Gastrocnemius medialis (tissue), 4 donors: ENCODE data around the gene PPFIBP2. TPM values are rescaled to one million over a fixed set of nuclear protein-coding genes. Genes with fewer than 3 reads are reported as not detected.

ENCODE experiments used
- ATAC-seq, 2 donors: fragments of 150-250 bp; one replicate each; pipeline ENCODE4 v1.9.1; 2016
- DNase-seq, 2 donors: peaks; one replicate each; pipeline ENCODE4 v3.0.0-alpha.2; 2019
- H3K27ac ChIP-seq, 4 donors: fragments of 200-600 bp; sonication (generic); 1 replicate in 1 of 4; 2 replicates in 3 of 4; pipeline ENCODE4 v1.5.1; 2016 to 2018; ENCODE audit warnings: mild to moderate bottlenecking in 2 of 4, moderate library complexity in 1 of 4
- H3K27me3 ChIP-seq, 3 donors: fragments of 200-600 bp; sonication (generic) in 2 of 3; 1 replicate in 1 of 3; 2 replicates in 2 of 3; pipeline versions ENCODE4 v1.5.1 to v1.6.0; 2016 to 2019; ENCODE audit warnings: mild to moderate bottlenecking in 1 of 3, moderate library complexity in 1 of 3
- H3K36me3 ChIP-seq, 2 donors: fragments of 200-600 bp; sonication (generic) in 1 of 2; one replicate each; pipeline ENCODE4 v1.5.1; 2017 to 2018
- H3K4me1 ChIP-seq, 2 donors: fragments of 200-600 bp; sonication (generic) in 1 of 2; one replicate each; pipeline ENCODE4 v1.5.1; 2016 to 2017; ENCODE audit warnings: mild to moderate bottlenecking in 2 of 2
- H3K4me3 ChIP-seq, 4 donors: fragments of 200-600 bp; sonication (generic) in 3 of 4; 1 replicate in 1 of 4; 2 replicates in 3 of 4; pipeline ENCODE4 v1.5.1; 2016 to 2019; ENCODE audit warnings: mild to moderate bottlenecking in 2 of 4
- H3K9me3 ChIP-seq, 3 donors: fragments of 200-600 bp; sonication (generic) in 2 of 3; 1 replicate in 1 of 3; 2 replicates in 2 of 3; pipeline ENCODE4 v1.5.1; 2016 to 2019
- POLR2A ChIP-seq, 2 donors: fragments of 450-650 bp; IDR thresholded peaks; one replicate each; pipeline ENCODE4 v1.6.1; 2017; ENCODE audit warnings: antibody characterized with exemption in 2 of 2, mild to moderate bottlenecking in 2 of 2, moderate library complexity in 2 of 2
- in situ Hi-C, 4 donors: fragments of 200-750 bp; cut with MboI; loops; one replicate each; pipeline versions ENCODE4 v1.15.0 to v1.8.0; 2017; ENCODE audit warnings: low sequenced_read_pairs in 4 of 4
- intact Hi-C: fragments of 100-400 bp; cut with DNase I; formaldehyde crosslinking; loops from one replicate; pipeline ENCODE4 v1.15.1; 2023; ENCODE audit warnings: low total_unique reads
- total RNA-seq, 4 donors: library from RNA; depleted of rRNA; stranded (reverse); fragments of >200 nt; gene quantifications; one replicate each; pipeline versions ENCODE4 v1.1.0 to v1.2.3, GENCODE V29; 2016
- TF ChIP-seq, protein P1 (sequence below), 5 experiments: fragments of 450-650 bp in 3 of 5; fragments of 200-600 bp in 2 of 5; sonication (generic) in 2 of 5; IDR thresholded peaks in 4 of 5; conservative IDR thresholded peaks in 1 of 5; 1 replicate in 4 of 5; 2 replicates in 1 of 5; pipeline ENCODE4 v1.5.1; 2016 to 2019; ENCODE audit warnings: antibody characterized with exemption in 5 of 5, mild to moderate bottlenecking in 3 of 5, moderate library complexity in 3 of 5

Gene PPFIBP2
- total RNA-seq, 4 donors from 2014 or later = 10.5 to 33.5 (median 25.4) TPM

- intact Hi-C loops = loop anchor here (2.0 kb wide), 1 partner anchor 42 kb away; the partner anchor contains the start of gene PPFIBP2
- peak; percentile 84 to 87 for DNase-seq
- Histone ChIP-seq H3K27me3 (no peaks in the 10 kb centered on the region), H3K9me3 (no peaks in the 10 kb centered on the region), H3K4me3 (no peak overlapping the region), H3K36me3 (no peaks in the 10 kb centered on the region), H3K4me1 (peaks cover 48 to 60% of the 10 kb centered on the region in 2 donors), H3K27ac (peak overlapping the region; percentile 80 to 89 (median 82))
- in situ Hi-C loops = no loop called here
- ATAC-seq = peak; percentile 97
- TF ChIP-seq, protein P1, sequence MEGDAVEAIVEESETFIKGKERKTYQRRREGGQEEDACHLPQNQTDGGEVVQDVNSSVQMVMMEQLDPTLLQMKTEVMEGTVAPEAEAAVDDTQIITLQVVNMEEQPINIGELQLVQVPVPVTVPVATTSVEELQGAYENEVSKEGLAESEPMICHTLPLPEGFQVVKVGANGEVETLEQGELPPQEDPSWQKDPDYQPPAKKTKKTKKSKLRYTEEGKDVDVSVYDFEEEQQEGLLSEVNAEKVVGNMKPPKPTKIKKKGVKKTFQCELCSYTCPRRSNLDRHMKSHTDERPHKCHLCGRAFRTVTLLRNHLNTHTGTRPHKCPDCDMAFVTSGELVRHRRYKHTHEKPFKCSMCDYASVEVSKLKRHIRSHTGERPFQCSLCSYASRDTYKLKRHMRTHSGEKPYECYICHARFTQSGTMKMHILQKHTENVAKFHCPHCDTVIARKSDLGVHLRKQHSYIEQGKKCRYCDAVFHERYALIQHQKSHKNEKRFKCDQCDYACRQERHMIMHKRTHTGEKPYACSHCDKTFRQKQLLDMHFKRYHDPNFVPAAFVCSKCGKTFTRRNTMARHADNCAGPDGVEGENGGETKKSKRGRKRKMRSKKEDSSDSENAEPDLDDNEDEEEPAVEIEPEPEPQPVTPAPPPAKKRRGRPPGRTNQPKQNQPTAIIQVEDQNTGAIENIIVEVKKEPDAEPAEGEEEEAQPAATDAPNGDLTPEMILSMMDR (IDR thresholded peaks at IDR 0.05 in 4 of 5, conservative IDR thresholded peaks at IDR 0.05 in 1 of 5) = no peak
- no peak for TF ChIP-seq POLR2A (IDR thresholded peaks at IDR 0.05)
Observed at GRCh38 chr11:7555052-7555699, 41.4 kb downstream of the PPFIBP2 start.

GRCh38 chr11:7558046-7558445 lies 44.2 kb downstream of the PPFIBP2 start:
- TF ChIP-seq, protein P1 (IDR thresholded peaks at IDR 0.05 in 4 of 5, conservative IDR thresholded peaks at IDR 0.05 in 1 of 5) = no peak
- TF ChIP-seq POLR2A (IDR thresholded peaks at IDR 0.05) = no peak
- peak overlapping the region in 1 of 4 donors; percentile 15 for H3K27ac ChIP-seq
- no peak for DNase-seq
- no peaks in the 10 kb centered on the region for H3K36me3 ChIP-seq
- in situ Hi-C loops = no loop called here
- H3K9me3 ChIP-seq = no peaks in the 10 kb centered on the region
- peaks cover 36 to 42% of the 10 kb centered on the region in 2 donors for H3K4me1 ChIP-seq
- intact Hi-C loops = no loop called here
- H3K4me3 ChIP-seq = no peak overlapping the region
- H3K27me3 ChIP-seq = no peaks in the 10 kb centered on the region
- no peak for ATAC-seq

GRCh38 chr11:7559398-7560283 lies 45.8 kb downstream of the PPFIBP2 start:
- Histone ChIP-seq H3K27ac (no peak overlapping the region), H3K27me3 (no peaks in the 10 kb centered on the region), H3K9me3 (no peaks in the 10 kb centered on the region), H3K36me3 (no peaks in the 10 kb centered on the region), H3K4me1 (peaks cover 29% of the 10 kb centered on the region in 2 donors), H3K4me3 (no peak overlapping the region)
- no peak for ATAC-seq
- no peak for DNase-seq
- intact Hi-C loops = loop anchor here (10.0 kb wide), 1 partner anchor 55 kb away; no protein-coding TSS in a partner anchor
- TF ChIP-seq, protein P1 (IDR thresholded peaks at IDR 0.05 in 4 of 5, conservative IDR thresholded peaks at IDR 0.05 in 1 of 5) = no peak
- TF ChIP-seq POLR2A (IDR thresholded peaks at IDR 0.05) = no peak
- in situ Hi-C loops = no loop called here

- Histone ChIP-seq H3K36me3 (peaks cover 0 to 8% of the 10 kb centered on the region in 2 donors), H3K4me3 (no peak overlapping the region), H3K27ac (no peak overlapping the region), H3K4me1 (peaks cover 11 to 13% of the 10 kb centered on the region in 2 donors), H3K9me3 (no peaks in the 10 kb centered on the region), H3K27me3 (no peaks in the 10 kb centered on the region)
- TF ChIP-seq, protein P1 (IDR thresholded peaks at IDR 0.05 in 4 of 5, conservative IDR thresholded peaks at IDR 0.05 in 1 of 5) = no peak
- no peak for TF ChIP-seq POLR2A (IDR thresholded peaks at IDR 0.05)
- intact Hi-C loops = loop anchor here (10.0 kb wide), 1 partner anchor 53 kb away; no protein-coding TSS in a partner anchor
- DNase-seq (no peak), ATAC-seq (no peak)
- in situ Hi-C loops = no loop called here
Observed at GRCh38 chr11:7561562-7561961, 47.8 kb downstream of the PPFIBP2 start.
